B cell (primary cell): Measurements from ENCODE around the gene EDC3.

Experiments
- EZH2 ChIP-seq: IDR thresholded peaks from 2 replicates; pipeline ENCODE4 v1.6.1; 2012; ENCODE audit warnings: borderline replicate concordance, low read depth, mild to moderate bottlenecking, moderate library complexity, low read length; ENCODE audit not compliant: insufficient read depth, poor library complexity, severe bottlenecking
- TF ChIP-seq, protein P1 (sequence below): fragments of 200-600 bp; IDR thresholded peaks from one replicate; pipeline ENCODE4 v1.8.0; 2022; ENCODE audit warnings: antibody characterized with exemption, mild to moderate bottlenecking

DNA sequence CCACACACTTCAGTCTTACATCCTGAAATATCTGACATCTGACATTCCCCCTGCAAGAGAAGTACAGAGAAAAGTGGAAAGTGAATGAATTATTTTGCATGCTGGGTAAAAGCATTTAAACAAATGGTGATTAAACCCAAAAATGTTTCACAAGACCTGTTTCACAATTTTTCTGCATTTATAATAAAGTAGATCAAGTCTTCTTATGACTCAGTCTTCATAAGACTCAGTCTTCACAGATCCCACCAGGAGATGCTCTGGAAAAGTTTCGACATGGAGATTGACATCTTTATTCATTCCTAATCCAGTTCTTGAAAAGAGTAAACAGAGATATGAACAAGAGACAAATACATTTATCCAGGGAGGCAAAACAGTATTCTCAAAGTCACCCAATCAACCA lies 13.2 kb upstream of the EDC3 start:
- no peak for TF ChIP-seq EZH2
- TF ChIP-seq, protein P1, sequence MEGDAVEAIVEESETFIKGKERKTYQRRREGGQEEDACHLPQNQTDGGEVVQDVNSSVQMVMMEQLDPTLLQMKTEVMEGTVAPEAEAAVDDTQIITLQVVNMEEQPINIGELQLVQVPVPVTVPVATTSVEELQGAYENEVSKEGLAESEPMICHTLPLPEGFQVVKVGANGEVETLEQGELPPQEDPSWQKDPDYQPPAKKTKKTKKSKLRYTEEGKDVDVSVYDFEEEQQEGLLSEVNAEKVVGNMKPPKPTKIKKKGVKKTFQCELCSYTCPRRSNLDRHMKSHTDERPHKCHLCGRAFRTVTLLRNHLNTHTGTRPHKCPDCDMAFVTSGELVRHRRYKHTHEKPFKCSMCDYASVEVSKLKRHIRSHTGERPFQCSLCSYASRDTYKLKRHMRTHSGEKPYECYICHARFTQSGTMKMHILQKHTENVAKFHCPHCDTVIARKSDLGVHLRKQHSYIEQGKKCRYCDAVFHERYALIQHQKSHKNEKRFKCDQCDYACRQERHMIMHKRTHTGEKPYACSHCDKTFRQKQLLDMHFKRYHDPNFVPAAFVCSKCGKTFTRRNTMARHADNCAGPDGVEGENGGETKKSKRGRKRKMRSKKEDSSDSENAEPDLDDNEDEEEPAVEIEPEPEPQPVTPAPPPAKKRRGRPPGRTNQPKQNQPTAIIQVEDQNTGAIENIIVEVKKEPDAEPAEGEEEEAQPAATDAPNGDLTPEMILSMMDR, result no peak
